IMR-90 (cell line): Measurements from ENCODE around the gene KRTAP6-3. TPM values are rescaled to one million over a fixed set of nuclear protein-coding genes. Genes with fewer than 3 reads are reported as not detected.

Experiments
- ATAC-seq: fragments of 200-7000 bp; cut with Tn5 transposase; 2 replicates; pipeline ENCODE4 v1.9.1; 2020; ENCODE audit warnings: low read depth, mild to moderate bottlenecking, moderate library complexity
- BruUV-seq: library from RNA; stranded (reverse); fragments of 400-500 nt; replicated peaks from 2 replicates; lab custom pipeline; 2021; lab: Mats Ljungman, UMichigan
- CTCF ChIA-PET: fragments of 300-600 bp; formaldehyde crosslinking; extraction: SDS; loops from one replicate; lab custom pipeline; 2021; ENCODE audit warnings: antibody characterized with exemption; lab: Yijun Ruan, JAX
- POLR2A ChIA-PET: fragments of 300-600 bp; sonication (Branson Sonifier 250); formaldehyde crosslinking; loops from one replicate; lab custom pipeline; 2022; ENCODE audit warnings: antibody characterized with exemption; ENCODE audit not compliant: unreplicated experiment; lab: Charles Lee
- DNase-seq: peaks from one replicate; pipeline ENCODE4 v3.0.0; 2013
- H2AFZ ChIP-seq: replicated peaks from 2 replicates; pipeline ENCODE3; 2013; ENCODE audit warnings: low read length, mild to moderate bottlenecking; ENCODE audit not compliant: poor library complexity
- H2AK5ac ChIP-seq: 2 replicates; pipeline ENCODE4 v1.6.1; 2013; ENCODE audit warnings: low read depth, low read length, inconsistent platforms
- H2AK9ac ChIP-seq: replicated peaks from 2 replicates; pipeline ENCODE3; 2013; ENCODE audit warnings: mild to moderate bottlenecking, low read depth, low read length, moderate library complexity; ENCODE audit not compliant: poor library complexity
- H2BK120ac ChIP-seq: 2 replicates; pipeline ENCODE4 v1.6.1; 2013; ENCODE audit warnings: low read depth, low read length, inconsistent platforms
- H2BK15ac ChIP-seq: 3 replicates; pipeline ENCODE4 v1.6.1; 2013; ENCODE audit warnings: low read depth, low read length, inconsistent platforms
- H2BK20ac ChIP-seq: 2 replicates; pipeline ENCODE4 v1.6.1; 2013; ENCODE audit warnings: low read depth, mild to moderate bottlenecking, inconsistent platforms, low read length, moderate library complexity
- H2BK5ac ChIP-seq: 2 replicates; pipeline ENCODE4 v1.6.1; 2013; ENCODE audit warnings: mild to moderate bottlenecking, low read depth, low read length, inconsistent platforms; ENCODE audit not compliant: poor library complexity, severe bottlenecking
- H3K14ac ChIP-seq: replicated peaks from 2 replicates; pipeline ENCODE4 v1.6.1; 2013; ENCODE audit warnings: low read depth, low read length, inconsistent platforms
- H3K18ac ChIP-seq: 2 replicates; pipeline ENCODE4 v1.6.1; 2013; ENCODE audit warnings: low read depth, low read length, control low read depth
- H3K23ac ChIP-seq: 2 replicates; pipeline ENCODE4 v1.6.1; 2013; ENCODE audit warnings: low read depth, low read length, inconsistent platforms
- H3K27ac ChIP-seq: 2 replicates; pipeline ENCODE4 v1.5.1; 2013; ENCODE audit warnings: mild to moderate bottlenecking, control low read depth, low read length; ENCODE audit not compliant: insufficient read depth
- H3K27me3 ChIP-seq: 2 replicates; pipeline ENCODE4 v1.6.1; 2013; ENCODE audit warnings: low read length; ENCODE audit not compliant: control insufficient read depth, insufficient read depth
- H3K36me3 ChIP-seq: 2 replicates; pipeline ENCODE4 v1.6.1; 2013; ENCODE audit warnings: low read length, mixed read lengths; ENCODE audit not compliant: control insufficient read depth, insufficient read depth
- H3K4ac ChIP-seq: 2 replicates; pipeline ENCODE4 v1.6.1; 2013; ENCODE audit warnings: low read depth, low read length, inconsistent platforms
- H3K4me1 ChIP-seq: 2 replicates; pipeline ENCODE4 v1.6.1; 2013; ENCODE audit warnings: low read length, mixed read lengths; ENCODE audit not compliant: control insufficient read depth, insufficient read depth
- H3K4me2 ChIP-seq: 2 replicates; pipeline ENCODE4 v1.6.1; 2013; ENCODE audit warnings: low read depth, mild to moderate bottlenecking, control low read depth, low read length, moderate library complexity
- H3K4me3 ChIP-seq: 2 replicates; pipeline ENCODE4 v1.5.1; 2013; ENCODE audit warnings: low read depth, mild to moderate bottlenecking, control low read depth, low read length, moderate library complexity; ENCODE audit not compliant: insufficient read depth
- H3K56ac ChIP-seq: 2 replicates; pipeline ENCODE4 v1.6.1; 2013; ENCODE audit warnings: low read length, inconsistent platforms; ENCODE audit not compliant: insufficient read depth; ENCODE audit errors: extremely low read depth
- H3K79me1 ChIP-seq, 2 experiments: 2 replicates each; pipeline ENCODE4 v1.6.1; 2013; ENCODE audit warnings: low read length in 2 of 2, inconsistent platforms in 1 of 2, low read depth in 1 of 2
- H3K9ac ChIP-seq: 2 replicates; pipeline ENCODE4 v1.6.1; 2013; ENCODE audit warnings: low read depth, low read length, control low read depth
- H3K9me1 ChIP-seq: 2 replicates; pipeline ENCODE4 v1.6.1; 2013; ENCODE audit warnings: low read length, inconsistent platforms; ENCODE audit not compliant: insufficient read depth
- H3K9me3 ChIP-seq: 2 replicates; pipeline ENCODE4 v1.6.1; 2013; ENCODE audit warnings: low read length; ENCODE audit not compliant: control insufficient read depth, insufficient read depth
- H4K20me1 ChIP-seq: 2 replicates; pipeline ENCODE4 v1.6.1; 2013; ENCODE audit warnings: low read length, inconsistent platforms; ENCODE audit not compliant: insufficient read depth
- H4K5ac ChIP-seq: 2 replicates; pipeline ENCODE4 v1.6.1; 2013; ENCODE audit warnings: mild to moderate bottlenecking, low read depth, low read length, control low read depth
- H4K8ac ChIP-seq, 2 experiments: 2 replicates each; pipeline ENCODE4 v1.6.1; 2013; ENCODE audit warnings: low read depth in 2 of 2, low read length in 2 of 2, control low read depth in 1 of 2, inconsistent platforms in 1 of 2
- H4K91ac ChIP-seq: 2 replicates; pipeline ENCODE4 v1.6.1; 2013; ENCODE audit warnings: low read depth, low read length, inconsistent platforms; ENCODE audit not compliant: insufficient read depth
- BHLHE40 ChIP-seq: fragments of 150-350 bp; IDR thresholded peaks from 2 replicates; pipeline ENCODE4 v1.6.1; 2016; ENCODE audit warnings: mild to moderate bottlenecking, low read depth, low read length
- CHD1 ChIP-seq: IDR thresholded peaks from 2 replicates; pipeline ENCODE4 v1.6.1; 2012; ENCODE audit warnings: low read depth, low read length, improper control_type of control experiment
- FOS ChIP-seq: fragments of 150-350 bp; IDR thresholded peaks from 2 replicates; pipeline ENCODE4 v1.6.1; 2016; ENCODE audit warnings: low read depth, low read length
- MAFK ChIP-seq: IDR thresholded peaks from 2 replicates; pipeline ENCODE4 v1.6.1; 2012; ENCODE audit warnings: low read depth, low read length, improper control_type of control experiment
- MAZ ChIP-seq: IDR thresholded peaks from 2 replicates; pipeline ENCODE4 v1.6.1; 2012; ENCODE audit warnings: low read depth, mild to moderate bottlenecking, low read length, improper control_type of control experiment, moderate library complexity, borderline replicate concordance
- NFE2L2 ChIP-seq: fragments of 150-350 bp; IDR thresholded peaks from 2 replicates; pipeline ENCODE4 v1.6.1; 2016; ENCODE audit warnings: low read depth, mild to moderate bottlenecking, low read length
- POLR2A ChIP-seq: IDR thresholded peaks from 2 replicates; pipeline ENCODE4 v1.6.1; 2012; ENCODE audit warnings: mild to moderate bottlenecking, low read depth, low read length
- RAD21 ChIP-seq: IDR thresholded peaks from 2 replicates; pipeline ENCODE4 v1.6.1; 2012; ENCODE audit warnings: low read length, improper control_type of control experiment
- RFX5 ChIP-seq: IDR thresholded peaks from 2 replicates; pipeline ENCODE4 v1.8.0; 2012; ENCODE audit warnings: low read depth, mild to moderate bottlenecking, low read length, moderate library complexity
- dilution Hi-C: fragments of 300-500 bp; cut with HindIII; formaldehyde crosslinking; loops from one replicate; pipeline ENCODE4 v1.14.3; 2018; ENCODE audit warnings: low sequenced_read_pairs; ENCODE audit not compliant: unreplicated experiment
- in situ Hi-C: fragments of 300-500 bp; cut with MboI; formaldehyde crosslinking; loops from 3 replicates; pipeline ENCODE4 v1.14.3; 2019; ENCODE audit warnings: low sequenced_read_pairs, inconsistent platforms, mixed read lengths
- intact Hi-C: fragments of 100-400 bp; cut with micrococcal nuclease; formaldehyde crosslinking; loops from 2 replicates; pipeline ENCODE4 v1.10.0; 2022
- polyA plus RNA-seq, 3 experiments: library from polyadenylated mRNA; depleted of rRNA; stranded (reverse); fragments of >200 nt; gene quantifications; 2 replicates each; pipeline ENCODE4 v1.2.3, GENCODE V29; 2012; ENCODE audit warnings: low replicate concordance in 1 of 3
- total RNA-seq: library from RNA; depleted of rRNA; stranded (reverse); fragments of >200 nt; gene quantifications from 2 replicates; pipeline ENCODE4 v1.2.3, GENCODE V29; 2012
- TF ChIP-seq, protein P1 (sequence below): conservative IDR thresholded peaks from 2 replicates; pipeline ENCODE4 v1.5.1; 2012; ENCODE audit warnings: mild to moderate bottlenecking, low read depth, low read length, improper control_type of control experiment
- TF ChIP-seq, protein P2 (sequence below): fragments of 150-350 bp; IDR thresholded peaks from 2 replicates; pipeline ENCODE4 v1.6.1; 2016; ENCODE audit warnings: low read depth, mild to moderate bottlenecking, low read length, moderate library complexity, borderline replicate concordance

The KRTAP6-3 gene
- total and polyA plus RNA-seq, 2 of the 4 experiments (the other 2 are of a cell fraction) = not detected

DNA sequence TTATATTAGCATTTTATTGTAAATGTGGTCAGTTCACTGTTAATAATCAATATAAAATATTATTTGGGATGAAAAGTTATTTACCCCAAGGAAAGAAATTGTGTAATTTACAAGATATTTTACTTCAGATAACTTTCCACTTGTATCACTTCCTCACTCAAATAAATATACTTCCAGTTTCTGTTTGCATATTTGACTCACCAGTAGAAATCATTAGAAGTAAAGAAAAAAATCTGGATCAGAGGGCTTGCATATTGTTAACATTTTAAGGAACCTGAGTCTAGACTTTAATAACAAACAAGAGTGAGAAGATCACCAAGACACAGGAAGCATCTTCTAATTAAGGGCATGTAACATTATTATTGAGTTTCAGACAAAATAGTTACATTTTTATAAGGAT is 27.8 kb downstream of the KRTAP6-3 start:
- intact Hi-C loops (no loop called here), in situ Hi-C loops (no loop called here), dilution Hi-C loops (no loop called here)
- H3K14ac ChIP-seq = no peak overlapping the region
- no peak overlapping the region for H4K5ac ChIP-seq
- no peak overlapping the region for H2BK5ac ChIP-seq
- DNase-seq (no peak), ATAC-seq (no peak)
- no TSS peak for BruUV-seq
- TF ChIP-seq POLR2A (no peak), CHD1 (no peak), NFE2L2 (no peak), BHLHE40 (no peak), MAFK (no peak), FOS (no peak), RFX5 (no peak), RAD21 (no peak), MAZ (no peak)
- TF ChIP-seq, protein P1, sequence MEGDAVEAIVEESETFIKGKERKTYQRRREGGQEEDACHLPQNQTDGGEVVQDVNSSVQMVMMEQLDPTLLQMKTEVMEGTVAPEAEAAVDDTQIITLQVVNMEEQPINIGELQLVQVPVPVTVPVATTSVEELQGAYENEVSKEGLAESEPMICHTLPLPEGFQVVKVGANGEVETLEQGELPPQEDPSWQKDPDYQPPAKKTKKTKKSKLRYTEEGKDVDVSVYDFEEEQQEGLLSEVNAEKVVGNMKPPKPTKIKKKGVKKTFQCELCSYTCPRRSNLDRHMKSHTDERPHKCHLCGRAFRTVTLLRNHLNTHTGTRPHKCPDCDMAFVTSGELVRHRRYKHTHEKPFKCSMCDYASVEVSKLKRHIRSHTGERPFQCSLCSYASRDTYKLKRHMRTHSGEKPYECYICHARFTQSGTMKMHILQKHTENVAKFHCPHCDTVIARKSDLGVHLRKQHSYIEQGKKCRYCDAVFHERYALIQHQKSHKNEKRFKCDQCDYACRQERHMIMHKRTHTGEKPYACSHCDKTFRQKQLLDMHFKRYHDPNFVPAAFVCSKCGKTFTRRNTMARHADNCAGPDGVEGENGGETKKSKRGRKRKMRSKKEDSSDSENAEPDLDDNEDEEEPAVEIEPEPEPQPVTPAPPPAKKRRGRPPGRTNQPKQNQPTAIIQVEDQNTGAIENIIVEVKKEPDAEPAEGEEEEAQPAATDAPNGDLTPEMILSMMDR = no peak
- TF ChIP-seq, protein P2, sequence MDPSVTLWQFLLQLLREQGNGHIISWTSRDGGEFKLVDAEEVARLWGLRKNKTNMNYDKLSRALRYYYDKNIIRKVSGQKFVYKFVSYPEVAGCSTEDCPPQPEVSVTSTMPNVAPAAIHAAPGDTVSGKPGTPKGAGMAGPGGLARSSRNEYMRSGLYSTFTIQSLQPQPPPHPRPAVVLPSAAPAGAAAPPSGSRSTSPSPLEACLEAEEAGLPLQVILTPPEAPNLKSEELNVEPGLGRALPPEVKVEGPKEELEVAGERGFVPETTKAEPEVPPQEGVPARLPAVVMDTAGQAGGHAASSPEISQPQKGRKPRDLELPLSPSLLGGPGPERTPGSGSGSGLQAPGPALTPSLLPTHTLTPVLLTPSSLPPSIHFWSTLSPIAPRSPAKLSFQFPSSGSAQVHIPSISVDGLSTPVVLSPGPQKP = no peak
- H4K8ac ChIP-seq = no peak overlapping the region
- no peaks in the 10 kb centered on the region for H3K79me1 ChIP-seq
- H3K18ac ChIP-seq = no peak overlapping the region
- H2AFZ ChIP-seq = no peak overlapping the region
- H3K4ac ChIP-seq = no peak overlapping the region
- no peak overlapping the region for H3K56ac ChIP-seq
- no peaks in the 10 kb centered on the region for H4K20me1 ChIP-seq
- H3K9me3 ChIP-seq = peaks cover 15% of the 10 kb centered on the region
- ChIA-PET POLR2A (no interaction called here), CTCF (no interaction called here)
- no peak overlapping the region for H3K4me2 ChIP-seq
- no peaks in the 10 kb centered on the region for H3K4me1 ChIP-seq
- no peak overlapping the region for H3K23ac ChIP-seq
- H3K4me3 ChIP-seq = no peak overlapping the region
- H2AK9ac ChIP-seq = no peak overlapping the region
- no peak overlapping the region for H4K91ac ChIP-seq
- no peak overlapping the region for H2BK15ac ChIP-seq
- no peak overlapping the region for H2AK5ac ChIP-seq
- H2BK20ac ChIP-seq = no peak overlapping the region
- H3K27ac ChIP-seq = no peak overlapping the region
- no peaks in the 10 kb centered on the region for H3K27me3 ChIP-seq
- no peaks in the 10 kb centered on the region for H3K9me1 ChIP-seq
- no peaks in the 10 kb centered on the region for H3K36me3 ChIP-seq
- no peak overlapping the region for H2BK120ac ChIP-seq
- H3K9ac ChIP-seq = no peak overlapping the region
